Activated CD8-positive, alpha-beta memory T cell treated with anti-CD3 and anti-CD28 coated beads for 4 hours (primary cell): ENCODE data around the gene LIMS1.
A peak's percentile ranks its signal among the peaks of the same experiment; 100 is the strongest.
"Not testable (repeated sequence)": the region's sequence is repeated elsewhere in the genome, so short reads cannot be mapped to it uniquely, and the experiment has no call there.

Experiments used
- DNase-seq, 2 donors: peaks; one replicate each; pipeline ENCODE4 v3.0.0-alpha.2; 2020; ENCODE audit warnings: low read depth in 2 of 2

The LIMS1 gene

DNA sequence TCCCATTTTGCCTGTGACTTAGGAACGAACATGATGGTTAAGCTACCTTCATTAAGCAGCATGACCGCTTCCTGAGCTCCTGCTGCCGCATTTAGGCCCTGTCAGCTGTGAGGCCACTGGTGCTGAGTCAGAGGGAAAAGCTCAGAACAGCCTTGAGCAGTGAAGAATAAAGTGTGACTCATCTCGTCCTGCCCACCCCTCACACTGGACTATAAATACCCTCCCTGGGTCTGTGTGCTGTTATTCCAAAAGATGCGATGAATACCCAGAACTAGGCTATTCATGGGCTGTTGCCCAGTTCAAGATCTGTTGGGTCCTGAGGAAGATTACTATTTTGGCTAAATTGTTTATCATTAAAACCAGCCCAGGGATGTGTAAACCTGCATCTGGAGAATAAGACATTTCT, 127.9 kb downstream of the LIMS1 start:
- DNase-seq = not testable (repeated sequence)

DNA sequence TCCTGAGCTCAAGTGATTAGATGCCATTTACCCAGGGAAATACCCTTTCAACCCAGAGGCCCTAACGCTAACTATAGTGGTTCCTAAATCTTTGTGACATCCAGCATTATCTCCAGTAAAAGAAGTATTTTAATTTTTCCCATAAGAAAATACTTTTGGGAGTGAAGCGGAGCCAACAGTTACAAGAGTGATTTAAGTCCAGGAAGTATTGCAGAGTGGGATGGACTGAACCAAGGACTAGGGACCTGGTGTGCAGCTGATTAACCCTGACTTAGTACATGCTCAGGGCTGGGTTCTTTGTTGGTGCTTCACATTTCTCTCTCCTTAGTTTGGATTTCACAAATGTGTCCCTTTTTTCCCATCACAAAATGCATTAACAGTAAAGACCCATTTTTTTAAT, 129.1 kb downstream of the LIMS1 start:
- DNase-seq = not testable (repeated sequence)

DNA sequence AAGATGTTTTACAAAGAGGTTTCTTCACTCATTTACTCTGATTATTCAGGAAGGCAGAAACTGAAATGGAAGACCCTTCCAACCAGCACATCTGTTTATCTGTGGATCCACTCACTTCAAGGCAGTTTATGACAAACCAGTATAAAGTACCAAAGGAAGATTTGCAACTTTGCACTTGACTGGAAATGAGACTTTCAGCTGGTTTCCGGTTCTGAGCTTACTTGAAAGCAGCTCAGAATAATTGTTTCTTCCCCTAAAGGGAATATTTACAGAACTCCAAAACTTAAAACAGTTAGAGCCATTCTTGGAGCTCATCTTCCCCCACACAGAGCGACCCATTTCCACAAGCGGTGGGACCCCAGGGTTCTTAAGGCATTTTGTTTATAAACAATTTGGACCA, 129.8 kb downstream of the LIMS1 start:
- DNase-seq = not testable (repeated sequence)

DNA sequence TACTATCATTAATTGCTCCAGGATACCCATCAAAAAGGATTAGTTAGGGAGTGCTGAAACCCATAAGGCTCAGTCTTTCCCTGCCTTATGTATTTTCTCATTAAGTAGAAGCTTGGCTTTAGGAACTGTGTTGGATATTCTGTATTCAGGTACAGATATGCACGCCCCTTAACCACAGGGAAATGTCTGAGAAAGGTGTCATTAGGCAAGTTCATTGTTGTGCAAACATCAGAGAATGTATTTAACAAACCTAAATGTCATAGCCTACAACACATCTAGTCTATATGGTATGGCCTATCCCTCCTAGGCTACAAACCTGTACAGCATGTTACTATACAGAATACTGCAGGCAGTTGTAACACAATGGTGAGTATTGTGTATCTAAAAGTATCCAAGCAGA, 130.7 kb downstream of the LIMS1 start:
- DNase-seq = not testable (repeated sequence)

DNA sequence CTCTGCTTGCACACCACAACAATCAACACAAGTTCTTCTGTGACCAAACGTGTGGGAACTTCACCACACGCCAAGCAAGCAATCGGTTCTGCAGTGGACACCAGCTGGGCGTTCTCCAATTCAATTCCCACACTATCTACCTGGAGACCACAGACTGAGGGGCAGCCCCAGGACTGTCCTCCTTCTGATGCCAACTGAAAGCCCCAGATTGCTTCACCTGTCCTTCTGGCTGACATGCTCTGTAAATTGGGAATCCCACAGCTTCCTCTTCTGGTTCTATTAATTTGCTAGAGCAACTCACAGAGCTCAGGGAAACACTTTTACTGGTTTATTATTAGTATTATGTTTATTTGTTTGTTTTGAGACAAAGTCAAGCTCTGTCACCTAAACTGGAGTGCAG, 131.7 kb downstream of the LIMS1 start:
- not testable (repeated sequence) for DNase-seq

DNA sequence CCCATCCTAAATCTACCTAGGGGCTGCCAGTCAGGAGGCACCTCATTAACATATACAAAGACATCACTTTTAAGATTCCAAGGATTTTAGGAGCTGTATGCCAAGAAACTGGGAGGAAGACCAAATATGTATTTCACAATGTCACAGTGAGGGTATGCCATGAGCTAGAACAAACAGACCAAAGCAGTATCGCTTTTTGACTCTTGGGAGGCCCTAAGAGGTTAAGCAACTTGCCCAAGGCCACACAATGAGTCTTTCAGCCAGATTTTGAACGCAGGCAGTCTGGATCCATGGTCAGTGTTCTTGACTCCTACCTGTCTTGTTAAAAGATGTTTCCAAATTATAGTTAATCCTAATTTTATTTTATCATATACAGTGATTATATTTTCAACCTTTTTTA, 132.9 kb downstream of the LIMS1 start:
- DNase-seq = not testable (repeated sequence)

DNA sequence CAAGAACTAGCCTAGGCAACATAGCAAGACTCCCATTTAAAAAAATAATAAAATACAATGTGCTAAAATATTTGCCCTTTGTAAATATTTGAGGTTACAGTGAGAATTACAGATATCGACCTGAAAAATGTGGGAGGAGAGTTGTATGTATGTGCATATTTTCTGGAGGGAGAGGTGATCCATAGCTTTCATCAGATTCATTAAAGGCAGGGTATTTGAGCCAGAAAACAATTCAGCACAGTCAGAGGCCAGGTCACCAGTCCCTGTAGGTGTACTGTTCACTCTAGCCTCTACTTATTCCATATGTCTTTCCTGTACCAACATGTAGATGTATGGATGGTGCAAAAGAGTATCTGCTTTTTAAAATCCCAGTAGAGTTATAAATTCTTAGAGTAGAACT, 136.0 kb downstream of the LIMS1 start:
- DNase-seq = not testable (repeated sequence)

DNA sequence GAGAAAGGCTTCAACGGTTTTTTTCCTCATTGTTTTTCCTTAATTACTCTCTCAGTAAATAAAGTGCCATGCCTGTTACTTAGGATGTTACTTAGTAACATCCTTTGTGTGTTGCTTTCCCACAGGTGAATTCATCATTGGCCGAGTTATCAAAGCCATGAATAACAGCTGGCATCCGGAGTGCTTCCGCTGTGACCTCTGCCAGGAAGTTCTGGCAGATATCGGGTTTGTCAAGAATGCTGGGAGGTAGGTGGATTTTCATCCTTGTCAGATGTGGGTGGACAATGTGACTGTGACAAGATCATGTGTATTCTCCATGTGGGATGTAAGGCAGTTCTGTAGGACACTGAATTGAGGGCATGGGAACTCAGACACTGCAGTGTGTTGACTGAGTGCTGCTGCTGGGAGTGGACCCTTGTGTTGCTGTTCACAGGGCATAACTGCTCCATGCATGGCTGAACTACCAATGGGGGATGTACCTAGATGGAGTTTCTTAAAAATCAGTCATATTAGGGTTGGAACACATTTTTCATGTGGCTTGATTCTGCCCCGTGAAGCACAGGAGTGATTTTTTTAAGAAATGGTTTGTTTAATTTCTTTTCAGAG, 138.0 kb downstream of the LIMS1 start:
- DNase-seq = not testable (repeated sequence)

DNA sequence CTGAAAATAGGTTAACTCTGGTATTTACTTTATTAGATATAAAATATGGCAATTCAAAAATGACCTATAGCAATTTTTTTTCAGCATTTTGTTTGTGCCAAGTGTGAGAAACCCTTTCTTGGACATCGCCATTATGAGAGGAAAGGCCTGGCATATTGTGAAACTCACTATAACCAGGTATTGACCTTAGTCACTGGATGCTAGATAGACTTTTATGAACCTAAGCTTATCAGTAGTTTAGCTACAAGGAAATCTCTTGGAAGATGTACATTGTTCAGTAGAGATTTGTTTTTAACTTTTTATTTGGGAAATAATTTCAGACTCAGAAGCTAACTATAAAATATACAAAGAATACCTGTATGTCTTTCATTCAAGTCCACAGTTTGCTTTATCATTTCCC, 142.3 kb downstream of the LIMS1 start:
- DNase-seq = not testable (repeated sequence)

DNA sequence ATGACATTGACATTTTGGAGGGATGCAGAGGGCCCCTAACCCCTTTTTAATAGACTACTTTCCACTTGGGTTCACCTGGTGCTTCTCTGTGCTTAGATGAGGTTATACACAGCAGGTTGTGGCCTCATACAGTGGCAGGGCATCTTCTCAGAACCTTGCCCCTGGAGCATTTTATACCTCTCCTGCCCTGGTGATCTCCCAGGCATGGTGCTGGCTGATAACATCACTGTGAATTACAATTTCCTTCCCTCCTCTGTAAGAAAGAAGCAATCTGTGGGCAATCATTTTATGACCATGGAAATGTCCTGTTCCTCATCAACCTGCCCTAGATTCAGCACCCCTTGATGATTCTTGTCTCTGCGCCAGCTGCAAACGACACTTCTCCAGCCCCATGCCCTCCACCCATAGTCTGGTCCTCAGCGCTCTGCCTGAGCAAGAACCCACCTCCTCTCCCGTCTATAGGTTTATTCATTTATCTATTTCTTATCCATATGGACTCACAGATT, 143.0 kb downstream of the LIMS1 start:
- not testable (repeated sequence) for DNase-seq

DNA sequence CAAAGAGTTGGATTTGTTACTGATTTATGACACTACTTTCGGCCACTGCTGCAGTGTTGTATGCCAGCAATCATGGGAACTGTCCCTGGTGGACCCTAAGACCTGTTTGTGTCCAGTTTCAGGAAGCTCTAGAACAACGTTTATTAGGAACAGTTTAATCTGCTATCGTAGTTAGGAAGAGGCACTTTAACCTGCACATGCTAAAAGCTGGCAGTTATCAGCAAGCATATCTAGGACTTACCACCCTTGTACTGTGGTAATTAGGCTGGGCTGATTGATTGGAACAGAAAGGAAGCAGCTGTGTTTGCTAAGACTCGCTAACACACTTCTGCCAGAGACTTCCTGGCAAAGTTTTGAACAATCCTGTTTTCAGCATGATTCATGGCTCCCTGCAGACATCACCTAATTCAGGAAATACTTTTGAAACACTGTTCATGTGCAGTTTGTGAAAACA, 144.0 kb downstream of the LIMS1 start:
- not testable (repeated sequence) for DNase-seq

DNA sequence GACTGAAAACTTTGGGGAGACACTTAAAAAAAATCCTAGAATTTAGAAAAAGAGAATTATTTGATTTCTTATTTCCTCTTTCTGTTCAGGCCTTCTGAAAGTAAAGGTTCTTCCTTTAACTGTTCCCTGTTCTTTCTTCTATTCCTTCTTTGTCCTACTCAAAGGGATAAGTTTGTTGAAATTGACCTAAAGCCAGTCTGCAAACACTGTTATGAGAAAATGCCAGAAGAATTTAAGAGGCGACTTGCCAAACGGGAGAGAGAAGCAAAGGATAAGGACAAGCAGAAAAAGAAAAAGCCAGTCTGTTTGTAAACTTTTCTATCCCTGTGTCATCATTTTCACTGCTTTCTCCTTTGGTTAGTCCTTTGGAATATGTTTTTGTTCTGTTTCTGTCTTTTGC, 146.5 kb downstream of the LIMS1 start:
- DNase-seq = not testable (repeated sequence)

DNA sequence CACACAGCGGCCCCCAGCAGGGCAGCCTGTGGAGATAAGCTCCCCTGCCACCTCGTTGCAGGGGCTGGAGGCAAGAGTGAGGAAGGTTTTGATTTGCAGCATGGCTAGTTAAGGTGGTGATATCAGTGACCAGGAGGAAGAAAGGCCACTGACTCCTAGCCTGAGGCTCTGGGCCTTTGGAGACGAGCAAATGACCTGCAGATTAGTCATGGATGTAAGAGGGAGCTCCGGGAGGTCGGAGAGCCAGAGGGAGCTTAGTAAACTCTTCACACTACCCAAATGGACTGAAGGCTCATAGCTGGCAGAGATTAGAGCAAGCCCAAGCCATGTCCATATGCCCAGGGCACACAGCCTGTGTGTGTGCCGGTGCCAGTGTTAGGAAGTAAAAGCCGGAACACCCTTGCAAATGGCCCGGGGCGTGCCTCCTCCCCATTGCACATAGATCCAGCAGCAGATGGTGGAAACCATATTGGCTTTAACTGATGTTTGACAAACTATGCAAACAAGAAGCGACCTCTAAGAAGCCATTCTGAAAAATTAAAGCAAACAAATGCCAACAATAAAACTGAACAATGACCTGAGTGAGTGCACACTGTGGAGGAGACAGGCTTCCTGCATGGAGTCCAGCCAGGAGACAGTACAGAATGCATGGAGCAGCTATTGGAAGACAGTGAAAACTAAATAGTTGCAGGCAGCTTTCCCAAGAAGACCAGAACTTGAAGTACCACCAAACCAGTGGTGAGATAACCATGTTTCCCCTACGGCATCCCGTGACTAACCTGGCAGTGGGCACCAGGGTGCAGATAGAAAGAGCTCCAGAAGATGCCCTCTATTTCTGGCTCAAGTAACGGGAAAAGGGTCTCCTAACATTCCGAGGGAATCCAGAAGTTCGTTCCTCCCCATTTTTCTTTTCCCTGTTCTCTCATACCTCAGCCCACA, 154.8 kb downstream of the LIMS1 start:
- not testable (repeated sequence) for DNase-seq

DNA sequence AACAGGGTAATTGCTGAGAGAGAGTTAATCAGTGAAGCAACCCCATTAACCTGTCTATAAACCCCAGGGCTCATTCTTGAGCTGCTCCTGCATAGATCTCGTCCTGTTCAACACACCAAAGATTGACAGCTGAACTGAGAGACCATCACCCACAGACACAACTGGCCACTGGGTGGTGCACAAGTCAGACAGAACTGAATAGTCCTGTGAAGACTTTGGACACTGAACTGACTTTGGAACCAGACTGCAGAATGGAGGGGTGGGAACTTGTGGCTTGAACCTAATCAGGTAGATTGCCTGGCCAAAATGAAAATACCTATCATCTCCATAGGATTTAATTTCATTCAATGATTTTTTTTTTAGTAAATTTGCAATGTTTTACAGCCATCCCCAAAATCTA, 155.7 kb downstream of the LIMS1 start:
- not testable (repeated sequence) for DNase-seq

DNA sequence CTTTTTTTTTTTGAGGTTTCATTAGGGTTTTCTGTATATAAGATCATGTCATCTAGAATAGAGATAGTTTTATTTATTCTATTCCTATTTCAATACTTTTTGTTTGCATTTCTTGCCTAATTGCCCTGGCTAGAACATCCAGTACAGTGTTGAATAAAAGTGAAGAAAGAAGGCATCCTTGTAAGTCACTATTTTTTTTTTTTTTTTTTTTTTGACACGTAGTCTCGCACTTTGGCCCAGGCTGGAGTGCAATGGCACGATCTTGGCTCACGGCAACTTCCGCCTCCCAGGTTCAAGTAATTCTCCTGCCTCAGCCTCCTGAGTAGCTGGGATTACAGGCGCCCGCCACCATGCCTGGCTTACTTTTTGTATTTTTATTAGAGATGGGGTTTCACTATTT, 157.2 kb downstream of the LIMS1 start:
- DNase-seq = no peak

DNA sequence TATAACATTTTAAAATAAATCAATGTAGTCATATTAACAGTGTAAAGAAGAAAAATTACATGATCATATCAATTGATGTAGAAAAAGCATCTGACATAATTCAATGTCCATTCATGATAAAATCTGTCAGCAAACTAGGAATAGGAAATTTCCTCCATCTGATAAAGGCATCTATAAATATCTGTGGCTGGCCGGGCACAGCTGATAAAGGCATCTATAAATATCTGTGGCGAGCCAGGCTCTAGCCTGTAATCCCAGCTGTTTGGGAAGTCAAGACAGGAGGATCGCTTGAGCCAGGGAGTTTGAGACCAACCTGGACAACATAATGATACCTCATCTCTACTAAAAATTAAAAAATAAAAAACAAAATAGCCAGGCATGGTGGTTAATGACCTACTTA, 166.9 kb downstream of the LIMS1 start:
- no peak for DNase-seq

DNA sequence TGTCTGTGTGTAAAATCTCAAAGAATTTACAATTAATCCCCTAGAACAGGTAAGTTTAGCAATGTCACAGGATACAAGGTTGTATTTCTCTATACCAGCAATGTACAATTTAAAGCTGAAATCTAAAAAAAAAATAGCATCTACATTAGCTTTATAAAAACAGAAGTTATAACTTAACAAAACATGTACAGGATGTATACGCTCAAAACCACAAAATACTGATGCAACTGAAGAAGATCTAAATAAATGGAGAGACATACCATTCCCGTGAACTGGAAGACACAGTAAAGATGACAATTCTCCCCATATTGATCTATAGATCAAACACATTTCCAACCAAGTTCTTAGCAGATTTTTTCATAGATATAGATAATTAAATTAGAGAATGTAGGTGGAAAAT, 167.5 kb downstream of the LIMS1 start:
- no peak for DNase-seq

DNA sequence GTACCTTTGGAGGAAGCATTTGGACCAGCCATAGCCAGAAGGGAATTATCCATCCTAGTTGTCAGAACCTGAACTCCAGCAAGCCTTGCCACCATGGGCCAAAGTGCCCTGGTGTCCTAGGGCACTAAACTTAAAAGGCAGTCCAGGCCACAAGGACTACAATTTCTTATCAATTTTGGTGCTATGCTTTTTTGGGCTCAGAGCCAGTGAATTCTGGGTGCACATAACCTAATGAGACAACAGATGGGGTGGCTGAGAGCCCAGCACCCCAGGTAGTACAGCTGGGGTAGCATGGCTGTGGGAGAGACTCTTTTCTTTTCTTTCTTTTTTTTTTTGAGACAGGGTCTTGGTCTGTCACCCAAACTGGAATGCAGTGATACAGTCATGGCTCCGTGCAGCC, 170.6 kb downstream of the LIMS1 start:
- no peak for DNase-seq

DNA sequence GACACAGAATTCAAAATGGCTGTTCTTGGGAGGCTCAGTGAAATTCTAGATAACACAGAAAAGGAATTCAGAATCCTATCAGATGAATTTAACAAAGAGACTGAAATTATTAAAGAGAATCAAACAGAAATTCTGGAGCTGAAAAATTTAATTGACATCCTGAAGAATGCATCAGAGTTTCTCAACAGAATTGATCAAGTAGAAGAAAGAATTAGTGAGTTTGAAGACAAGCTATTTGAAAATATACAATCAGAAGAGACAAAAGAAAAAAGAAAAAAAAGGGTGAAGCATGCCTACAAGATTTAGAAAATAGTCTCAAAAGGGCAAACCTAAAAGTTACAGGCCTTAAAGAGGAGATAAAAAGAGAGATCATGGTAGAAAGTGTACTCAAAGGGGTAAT, 173.0 kb downstream of the LIMS1 start:
- DNase-seq = no peak

DNA sequence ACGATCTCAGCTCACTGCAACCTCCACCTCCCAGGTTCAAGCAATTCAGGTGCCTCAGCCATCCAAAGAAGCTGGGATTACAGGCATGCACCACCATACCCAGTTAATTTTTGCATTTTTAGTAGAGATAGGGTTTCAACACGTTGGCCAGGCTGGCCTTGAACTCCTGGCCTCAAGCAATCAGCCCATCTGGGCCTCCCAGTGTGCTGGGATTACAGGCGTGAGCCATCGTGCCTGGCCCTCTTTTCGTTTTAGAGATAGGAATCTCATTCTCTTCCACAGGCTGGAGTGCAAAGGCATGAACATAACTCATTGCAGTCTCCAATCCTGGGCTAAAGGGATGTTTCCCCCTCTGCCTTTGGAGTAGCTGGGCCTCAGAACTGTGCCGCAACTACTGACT, 182.7 kb downstream of the LIMS1 start:
- DNase-seq = not testable (repeated sequence)

DNA sequence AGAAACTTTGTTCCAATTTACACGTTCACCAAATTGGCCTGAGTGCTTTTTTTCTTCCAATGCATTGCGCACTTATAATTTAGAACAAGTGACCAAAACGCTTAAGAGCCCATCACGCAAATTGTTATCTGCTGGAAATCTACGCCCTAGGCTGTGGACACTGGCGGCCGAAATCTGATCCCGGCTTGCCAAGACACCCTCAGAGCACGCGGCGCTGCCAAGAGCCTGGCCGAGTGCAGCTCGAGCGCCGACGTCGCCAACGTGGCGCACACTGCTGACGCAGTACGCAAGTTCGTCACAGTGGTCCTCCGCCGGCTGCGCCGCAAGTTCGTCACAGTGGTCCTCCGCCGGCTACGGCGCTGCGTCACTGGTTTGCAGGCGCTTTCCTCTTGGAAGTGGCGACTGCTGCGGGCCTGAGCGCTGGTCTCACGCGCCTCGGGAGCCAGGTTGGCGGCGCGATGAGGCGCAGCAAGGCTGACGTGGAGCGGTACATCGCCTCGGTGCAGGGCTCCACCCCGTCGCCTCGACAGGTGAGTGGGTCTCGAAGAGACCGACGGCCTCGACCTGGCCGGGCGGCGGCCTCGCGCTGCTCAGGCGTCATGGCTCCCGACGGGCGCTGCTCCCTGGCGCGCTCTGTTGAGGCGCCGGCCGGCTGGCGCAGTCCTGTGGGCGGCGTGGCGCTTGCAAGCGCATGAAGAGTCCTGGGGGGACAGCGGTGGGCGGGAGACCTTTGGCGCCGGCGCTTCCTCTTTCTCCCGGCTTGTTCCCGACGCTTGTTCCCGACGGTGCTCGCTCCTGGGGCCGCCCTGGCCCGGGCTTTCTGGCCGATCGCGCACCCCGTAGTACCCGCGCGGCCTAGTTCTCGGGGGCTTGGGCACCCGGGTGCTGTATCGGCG, 185.1 kb downstream of the LIMS1 start, which contains the start of gene RANBP2:
Gene RANBP2, plus strand, starts transcription at position 334 of the 896 bp plus-strand sequence. Its CDS starts 125 bp downstream, at position 459.
- peak; percentile 87 to 89 for DNase-seq

DNA sequence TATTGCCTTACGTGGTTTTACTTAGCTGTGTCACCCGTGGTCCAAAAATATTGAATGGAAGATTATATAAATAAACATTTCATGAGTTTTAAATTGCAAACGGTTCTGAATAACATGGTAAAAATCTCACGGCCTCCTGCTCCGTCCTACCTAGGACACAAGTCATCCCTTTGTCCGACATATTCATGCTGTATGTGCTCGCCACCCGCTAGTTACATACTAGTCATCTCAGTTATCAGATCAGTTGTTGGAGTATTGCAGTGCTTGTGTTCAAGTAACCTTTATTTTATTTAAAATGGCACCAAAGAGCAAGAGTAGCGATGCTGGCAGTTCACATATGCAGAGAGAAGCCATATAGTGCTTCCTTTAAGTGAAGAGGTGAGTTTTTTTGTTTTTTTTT, 191.8 kb downstream of the LIMS1 start:
- not testable (repeated sequence) for DNase-seq
